Caco-2 (cell line): ENCODE measurements around the gene CEP112. TPM values are rescaled to one million over a fixed set of nuclear protein-coding genes. Genes with fewer than 3 reads are reported as not detected.

Experiments used
- BruUV-seq: library from RNA; stranded (reverse); fragments of 400-500 nt; replicated peaks from 2 replicates; lab custom pipeline; 2021; lab: Mats Ljungman, UMichigan
- CTCF ChIA-PET: fragments of 300-600 bp; sonication (Branson Sonifier 250); formaldehyde crosslinking; loops from one replicate; lab custom pipeline; 2022; ENCODE audit warnings: antibody characterized with exemption; lab: Charles Lee
- POLR2A ChIA-PET: fragments of 300-600 bp; sonication (Branson Sonifier 250); formaldehyde crosslinking; loops from one replicate; lab custom pipeline; 2022; ENCODE audit warnings: antibody characterized with exemption; lab: Charles Lee
- DNase-seq, 2 experiments: peaks; one replicate each; pipeline versions ENCODE4 v3.0.0 to v3.0.0-alpha.2; 2020 to 2022
- H3K27me3 ChIP-seq: replicated peaks from 2 replicates; pipeline ENCODE4 v1.6.0; 2011; ENCODE audit warnings: low read length; ENCODE audit not compliant: control insufficient read depth, insufficient read depth
- H3K36me3 ChIP-seq: 2 replicates; pipeline ENCODE4 v1.5.1; 2011; ENCODE audit warnings: low read length; ENCODE audit not compliant: control insufficient read depth, insufficient read depth
- H3K4me1 ChIP-seq: fragments of 250-450 bp; sonication (Bioruptor Pico); 2 replicates; pipeline ENCODE4 v1.5.1; 2020; ENCODE audit warnings: mild to moderate bottlenecking
- H3K4me3 ChIP-seq: 2 replicates; pipeline ENCODE4 v1.5.1; 2011; ENCODE audit warnings: low read depth, mild to moderate bottlenecking, control low read depth, low read length
- H3K9me3 ChIP-seq: fragments of 250-450 bp; sonication (Bioruptor Pico); 2 replicates; pipeline ENCODE4 v1.5.1; 2020; ENCODE audit warnings: mild to moderate bottlenecking, moderate library complexity
- H3K27ac Mint-ChIP-seq: one replicate; pipeline ENCODE4 v1.8.0; 2022; ENCODE audit warnings: mixed read lengths; ENCODE audit not compliant: unreplicated experiment
- H3K27me3 Mint-ChIP-seq: one replicate; pipeline ENCODE4 v1.8.0; 2022; ENCODE audit warnings: mixed read lengths; ENCODE audit not compliant: insufficient read depth, unreplicated experiment
- H3K36me3 Mint-ChIP-seq: one replicate; pipeline ENCODE4 v1.8.0; 2022; ENCODE audit warnings: mild to moderate bottlenecking, mixed read lengths; ENCODE audit not compliant: insufficient read depth, unreplicated experiment
- H3K4me1 Mint-ChIP-seq: one replicate; pipeline ENCODE4 v1.8.0; 2022; ENCODE audit warnings: low read depth, mixed read lengths; ENCODE audit not compliant: unreplicated experiment
- H3K4me3 Mint-ChIP-seq: one replicate; pipeline ENCODE4 v1.8.0; 2022; ENCODE audit warnings: mild to moderate bottlenecking, moderate library complexity, mixed read lengths; ENCODE audit not compliant: unreplicated experiment
- H3K9me3 Mint-ChIP-seq: one replicate; pipeline ENCODE4 v1.8.0; 2022; ENCODE audit warnings: mixed read lengths; ENCODE audit not compliant: unreplicated experiment
- CTCF ChIP-seq, 2 experiments: fragments of 200-600 bp in 1 of 2; IDR thresholded peaks; 1 replicate in 1 of 2; 2 replicates in 1 of 2; pipeline versions ENCODE4 v1.5.1 to v1.8.0; 2011 to 2022; ENCODE audit warnings: antibody characterized with exemption in 1 of 2, control low read depth in 1 of 2, inconsistent platforms in 1 of 2, low read depth in 1 of 2, low read length in 1 of 2, mild to moderate bottlenecking in 1 of 2, moderate library complexity in 1 of 2; ENCODE audit not compliant: insufficient read depth in 1 of 2, severe bottlenecking in 1 of 2, unreplicated experiment in 1 of 2
- intact Hi-C: fragments of 100-400 bp; cut with micrococcal nuclease; formaldehyde crosslinking; loops from one replicate; pipeline ENCODE4 v1.10.0; 2022; ENCODE audit not compliant: unreplicated experiment
- total RNA-seq: library from RNA; stranded (reverse); gene quantifications from 2 replicates; pipeline ENCODE4 v1.2.3, GENCODE V29; 2022

CEP112 gene
- total RNA-seq, 1 experiment from 2014 or later = 4.7 TPM

- Mint-ChIP-seq H3K9me3 (no peaks in the 10 kb centered on the region), H3K27ac (no peak overlapping the region), H3K4me1 (no peaks in the 10 kb centered on the region), H3K36me3 (no peaks in the 10 kb centered on the region), H3K27me3 (no peaks in the 10 kb centered on the region), H3K4me3 (no peak overlapping the region)
- H3K36me3 ChIP-seq = no peaks in the 10 kb centered on the region
- POLR2A ChIA-PET = no interaction called here
- H3K9me3 ChIP-seq = no peaks in the 10 kb centered on the region
- CTCF ChIA-PET = no interaction called here
- BruUV-seq = no TSS peak
- DNase-seq = no peak
- no peaks in the 10 kb centered on the region for H3K4me1 ChIP-seq
- no peaks in the 10 kb centered on the region for H3K27me3 ChIP-seq
- intact Hi-C loops = no loop called here
- no peak for TF ChIP-seq CTCF (IDR thresholded peaks at IDR 0.05; ENCODE audit: insufficient read depth in 1 of 2, low read depth in 1 of 2, low read length in 1 of 2, severe bottlenecking in 1 of 2, unreplicated experiment in 1 of 2)
- H3K4me3 ChIP-seq = no peak overlapping the region
These were observed 335.1 kb downstream of the CEP112 start for GRCh38 chr17:65856865-65857264.

- Histone ChIP-seq H3K4me1 (no peaks in the 10 kb centered on the region), H3K4me3 (no peak overlapping the region), H3K9me3 (no peaks in the 10 kb centered on the region), H3K36me3 (no peaks in the 10 kb centered on the region), H3K27me3 (no peaks in the 10 kb centered on the region)
- Mint-ChIP-seq H3K4me3 (no peak overlapping the region), H3K36me3 (no peaks in the 10 kb centered on the region), H3K4me1 (no peaks in the 10 kb centered on the region), H3K27ac (no peak overlapping the region), H3K27me3 (no peaks in the 10 kb centered on the region), H3K9me3 (no peaks in the 10 kb centered on the region)
- TF ChIP-seq CTCF (IDR thresholded peaks at IDR 0.05; ENCODE audit: insufficient read depth in 1 of 2, low read depth in 1 of 2, low read length in 1 of 2, severe bottlenecking in 1 of 2, unreplicated experiment in 1 of 2) = no peak
- ChIA-PET POLR2A (no interaction called here), CTCF (interaction anchor here (0.6 kb wide), 1 partner anchor 712 kb away, joined by 4 read pairs; no protein-coding TSS in a partner anchor)
- intact Hi-C loops = no loop called here
- BruUV-seq = no TSS peak
- no peak for DNase-seq
These were observed 336.3 kb downstream of the CEP112 start for GRCh38 chr17:65855675-65856074.

GRCh38 chr17:65855245-65855644 is 336.7 kb downstream of the CEP112 start:
- no peaks in the 10 kb centered on the region for H3K9me3 Mint-ChIP-seq

More at GRCh38 chr17:65855245-65855644, 336.7 kb downstream of the CEP112 start:
- DNase-seq = no peak
- no peaks in the 10 kb centered on the region for H3K9me3 ChIP-seq
- POLR2A ChIA-PET = no interaction called here
- H3K36me3 Mint-ChIP-seq = no peaks in the 10 kb centered on the region
- TF ChIP-seq CTCF (IDR thresholded peaks at IDR 0.05; ENCODE audit: insufficient read depth in 1 of 2, low read depth in 1 of 2, low read length in 1 of 2, severe bottlenecking in 1 of 2, unreplicated experiment in 1 of 2) = no peak
- no peaks in the 10 kb centered on the region for H3K27me3 ChIP-seq
- H3K36me3 ChIP-seq = no peaks in the 10 kb centered on the region
- no peaks in the 10 kb centered on the region for H3K4me1 Mint-ChIP-seq
- H3K27me3 Mint-ChIP-seq = no peaks in the 10 kb centered on the region
- H3K27ac Mint-ChIP-seq = no peak overlapping the region
- CTCF ChIA-PET = no interaction called here
- intact Hi-C loops = no loop called here
- H3K4me1 ChIP-seq = no peaks in the 10 kb centered on the region
- no peak overlapping the region for H3K4me3 ChIP-seq
- H3K4me3 Mint-ChIP-seq = no peak overlapping the region
- BruUV-seq = no TSS peak
